Activated T-cell treated with anti-CD3 and anti-CD28 coated beads, Interleukin-2, amount 50 U/mL, for 24 hours (primary cell): ENCODE results near the gene TMEM134.

Experiments
- DNase-seq: peaks from one replicate; pipeline ENCODE4 v3.0.0-alpha.2; 2020
- H3K27ac Mint-ChIP-seq: 2 replicates; pipeline ENCODE4 v1.8.0; 2020; ENCODE audit warnings: mild to moderate bottlenecking, mixed read lengths
- H3K27me3 Mint-ChIP-seq: 2 replicates; pipeline ENCODE4 v1.8.0; 2020; ENCODE audit warnings: mixed read lengths
- H3K36me3 Mint-ChIP-seq: 2 replicates; pipeline ENCODE4 v1.8.0; 2020; ENCODE audit warnings: low read depth, mixed read lengths
- H3K4me1 Mint-ChIP-seq: 2 replicates; pipeline ENCODE4 v1.8.0; 2020; ENCODE audit warnings: low read depth, mixed read lengths
- H3K4me3 Mint-ChIP-seq: 2 replicates; pipeline ENCODE4 v1.8.0; 2020; ENCODE audit warnings: mild to moderate bottlenecking, moderate library complexity, mixed read lengths
- H3K9me3 Mint-ChIP-seq: 2 replicates; pipeline ENCODE4 v1.8.0; 2020; ENCODE audit warnings: mixed read lengths

The TMEM134 gene

DNA sequence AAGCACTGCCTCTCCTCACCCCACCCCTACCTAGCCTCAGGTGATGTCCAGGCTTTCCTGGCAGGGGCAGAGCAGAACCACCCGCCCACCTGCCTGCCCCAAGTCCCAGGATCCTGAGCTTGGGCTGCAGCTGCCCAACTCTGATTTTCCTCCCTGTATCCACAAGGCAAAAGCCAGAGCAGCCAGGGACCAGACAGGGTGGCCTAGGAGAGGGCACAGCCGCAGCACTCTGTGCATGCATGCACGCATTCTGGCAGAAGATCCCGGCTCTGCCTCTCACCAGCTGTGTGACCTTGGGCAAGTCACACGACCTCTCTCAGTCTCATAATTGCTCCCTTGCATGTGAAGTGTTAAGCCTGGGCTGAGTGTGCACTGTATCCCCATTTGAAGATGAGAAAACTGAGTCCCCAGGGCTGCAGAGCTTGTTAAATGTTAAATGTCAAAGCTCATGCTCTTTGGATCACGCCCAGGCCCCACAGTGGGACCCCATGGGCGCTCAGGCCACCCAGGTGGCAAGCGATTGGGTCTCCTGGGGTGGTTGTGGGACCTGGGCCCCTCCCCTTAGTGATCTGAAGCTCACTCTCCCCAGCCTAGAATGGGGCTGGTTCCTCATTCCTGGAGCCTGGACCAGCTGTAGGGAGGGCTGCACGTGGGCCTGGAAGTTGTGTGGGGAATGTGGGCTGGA is 56.4 kb downstream of the TMEM134 start:
- Mint-ChIP-seq H3K27me3 (no peaks in the 10 kb centered on the region), H3K36me3 (peaks cover 25% of the 10 kb centered on the region), H3K27ac (peak overlapping the region; percentile 71), H3K4me3 (no peak overlapping the region), H3K4me1 (peaks cover 77% of the 10 kb centered on the region), H3K9me3 (no peaks in the 10 kb centered on the region)
- no peak for DNase-seq

DNA sequence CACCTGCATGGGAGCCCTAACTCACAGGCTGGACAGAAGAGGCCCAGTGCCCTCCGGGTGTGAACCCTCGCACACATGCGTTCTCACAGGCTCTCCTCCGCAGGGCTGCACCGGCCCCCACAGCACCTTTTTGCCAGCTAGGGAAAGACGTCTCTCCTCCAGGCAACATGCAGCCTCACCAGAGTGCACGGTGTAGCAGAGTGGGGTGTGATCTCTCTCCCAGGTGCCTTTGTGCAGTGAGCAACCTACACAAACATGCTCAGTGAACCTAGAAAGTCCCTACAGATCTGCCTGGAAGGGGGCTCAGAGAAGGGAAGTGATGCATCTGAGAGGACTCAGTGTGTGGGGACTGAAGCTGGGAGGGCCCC is 57.3 kb downstream of the TMEM134 start:
- Mint-ChIP-seq H3K4me1 (peaks cover 78% of the 10 kb centered on the region), H3K36me3 (peaks cover 32% of the 10 kb centered on the region), H3K4me3 (no peak overlapping the region), H3K9me3 (no peaks in the 10 kb centered on the region), H3K27ac (peak overlapping the region; percentile 61), H3K27me3 (no peaks in the 10 kb centered on the region)
- DNase-seq, result peak; percentile 48
